HUES48 (cell line): Measurements from ENCODE around the gene NEURL3.

Experiments
- H3K27ac ChIP-seq: one replicate; pipeline ENCODE4 v1.7.0; 2013; ENCODE audit warnings: low read depth, low read length, inconsistent platforms
- H3K27me3 ChIP-seq: 2 replicates; pipeline ENCODE4 v1.6.1; 2013; ENCODE audit warnings: mild to moderate bottlenecking, low read length; ENCODE audit not compliant: control insufficient read depth, insufficient read depth
- H3K36me3 ChIP-seq: 2 replicates; pipeline ENCODE4 v1.6.1; 2013; ENCODE audit warnings: low read length; ENCODE audit not compliant: control insufficient read depth, insufficient read depth
- H3K4me1 ChIP-seq: 2 replicates; pipeline ENCODE4 v1.6.1; 2013; ENCODE audit warnings: mild to moderate bottlenecking, low read length; ENCODE audit not compliant: control insufficient read depth, insufficient read depth
- H3K4me3 ChIP-seq: 2 replicates; pipeline ENCODE4 v1.5.1; 2013; ENCODE audit warnings: mild to moderate bottlenecking, low read depth, low read length
- H3K9ac ChIP-seq: 2 replicates; pipeline ENCODE4 v1.6.1; 2013; ENCODE audit warnings: mild to moderate bottlenecking, low read depth, low read length, moderate library complexity
- H3K9me3 ChIP-seq: 2 replicates; pipeline ENCODE4 v1.6.1; 2013; ENCODE audit warnings: low read length; ENCODE audit not compliant: control insufficient read depth, insufficient read depth

NEURL3 gene

DNA sequence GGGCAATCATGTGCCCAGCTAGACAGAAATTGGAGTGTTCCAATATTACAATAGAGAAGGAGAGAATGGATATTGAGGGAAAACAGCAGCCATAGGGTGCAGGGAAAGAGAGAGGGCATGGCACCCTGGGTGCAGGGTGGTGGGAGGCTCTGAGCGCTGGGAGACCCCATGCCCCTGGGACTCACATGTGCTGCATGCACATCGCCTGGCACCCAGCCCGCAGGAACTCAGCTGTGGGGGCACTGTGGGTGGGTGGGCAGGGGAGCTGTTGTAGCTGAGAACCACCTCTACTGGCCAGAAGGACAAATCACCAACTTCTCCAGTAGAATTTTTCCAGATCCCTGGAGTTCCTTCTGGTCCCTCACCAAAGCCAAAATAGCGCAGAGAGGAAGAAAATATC lies 7.2 kb upstream of the NEURL3 start:
- H3K36me3 ChIP-seq = no peaks in the 10 kb centered on the region
- no peak overlapping the region for H3K9ac ChIP-seq
- H3K27me3 ChIP-seq = peaks cover 23% of the 10 kb centered on the region
- H3K4me1 ChIP-seq = peaks cover 3% of the 10 kb centered on the region; the same call in 1 of the 2 replicates
- 0 out of 2 replicates have a peak, but pooled peaks cover 5% of the 10 kb centered on the region for H3K9me3 ChIP-seq
- no peak overlapping the region for H3K27ac ChIP-seq
- no peak overlapping the region for H3K4me3 ChIP-seq

DNA sequence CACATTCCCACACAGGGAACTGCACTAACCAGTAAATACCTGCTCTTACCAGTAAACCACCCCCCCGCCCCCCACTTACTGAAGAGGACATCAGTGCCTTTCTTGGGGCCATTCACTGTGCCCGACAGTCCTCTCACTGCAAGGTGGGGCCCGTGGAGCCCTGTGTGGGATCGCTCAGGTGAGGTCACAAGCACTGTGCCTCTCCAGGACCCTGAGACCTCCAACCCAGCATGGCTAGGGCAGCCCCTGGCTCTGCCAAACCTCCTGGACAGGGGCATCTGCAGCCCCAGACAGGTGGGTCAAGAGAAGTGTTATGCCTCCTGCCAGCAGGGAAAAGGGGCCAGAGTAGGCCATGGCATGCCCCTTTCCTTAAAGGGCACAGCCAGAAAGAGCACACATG lies 6.7 kb upstream of the NEURL3 start:
- H3K9ac ChIP-seq = no peak overlapping the region
- H3K4me1 ChIP-seq = peaks cover 3% of the 10 kb centered on the region; the same call in 1 of the 2 replicates
- H3K36me3 ChIP-seq = no peaks in the 10 kb centered on the region
- 0 out of 2 replicates have a peak, but pooled peaks cover under 1% of the 10 kb centered on the region for H3K9me3 ChIP-seq
- H3K27ac ChIP-seq = no peak overlapping the region
- peaks cover 23% of the 10 kb centered on the region for H3K27me3 ChIP-seq
- H3K4me3 ChIP-seq = no peak overlapping the region

DNA sequence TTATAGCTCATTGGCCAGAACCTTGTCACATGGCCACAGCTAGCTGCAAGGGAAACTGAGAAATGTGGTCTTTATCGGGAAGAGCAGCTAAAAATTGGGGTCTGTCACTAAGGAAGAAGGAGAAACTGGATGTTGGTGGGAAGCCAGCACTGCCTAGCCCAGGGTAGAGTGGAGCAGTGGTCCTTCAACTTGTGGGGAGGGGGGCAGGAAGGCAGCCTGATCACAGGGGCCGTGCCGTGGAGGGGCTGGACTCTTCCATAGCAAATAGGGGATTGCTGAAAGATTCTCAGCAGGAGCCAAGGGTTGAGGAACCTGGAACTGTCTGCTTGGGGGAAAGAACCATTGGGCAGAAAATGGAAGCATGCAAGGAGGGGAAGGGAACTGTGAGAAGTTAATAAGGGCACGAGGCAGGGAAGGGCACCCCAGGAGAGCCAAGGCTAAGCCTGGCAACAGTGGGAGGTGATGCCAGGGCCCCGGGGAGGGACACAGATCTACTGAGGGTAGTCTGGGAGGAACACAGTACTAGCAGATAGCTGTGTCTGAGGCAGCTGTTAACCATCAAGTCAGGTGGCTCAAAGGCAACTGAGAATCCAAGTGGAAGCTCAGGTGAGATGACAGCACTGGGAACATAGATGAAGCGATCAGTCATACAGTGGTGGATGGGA lies 5.9 kb upstream of the NEURL3 start:
- no peak overlapping the region for H3K27ac ChIP-seq
- no peaks in the 10 kb centered on the region for H3K9me3 ChIP-seq
- no peak overlapping the region for H3K4me3 ChIP-seq
- peaks cover 3% of the 10 kb centered on the region; the same call in 1 of the 2 replicates for H3K4me1 ChIP-seq
- no peaks in the 10 kb centered on the region for H3K36me3 ChIP-seq
- no peak overlapping the region for H3K9ac ChIP-seq
- H3K27me3 ChIP-seq = peaks cover 23% of the 10 kb centered on the region

DNA sequence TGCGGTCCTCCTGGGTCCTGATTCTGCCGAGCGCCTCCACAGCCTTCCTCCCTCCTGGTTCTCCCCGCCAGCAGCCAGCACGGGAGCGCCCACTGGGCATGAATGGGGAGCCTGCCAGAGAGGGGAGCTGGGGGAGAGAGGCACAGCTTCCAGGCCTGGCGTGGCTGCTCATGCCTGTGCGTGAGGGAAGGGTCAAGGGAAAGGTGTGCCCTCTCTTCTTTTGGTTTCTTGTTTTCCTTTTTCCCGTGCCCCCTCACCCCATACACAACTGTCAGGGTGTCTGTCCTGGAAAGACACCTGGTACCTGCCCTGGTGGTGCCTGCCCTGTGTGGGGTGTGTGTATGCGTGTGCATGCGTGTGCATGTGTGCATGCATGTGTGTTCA lies 4.7 kb upstream of the NEURL3 start:
- H3K4me3 ChIP-seq = peak overlapping the region; percentile 4; the same call in 1 of the 2 replicates

DNA sequence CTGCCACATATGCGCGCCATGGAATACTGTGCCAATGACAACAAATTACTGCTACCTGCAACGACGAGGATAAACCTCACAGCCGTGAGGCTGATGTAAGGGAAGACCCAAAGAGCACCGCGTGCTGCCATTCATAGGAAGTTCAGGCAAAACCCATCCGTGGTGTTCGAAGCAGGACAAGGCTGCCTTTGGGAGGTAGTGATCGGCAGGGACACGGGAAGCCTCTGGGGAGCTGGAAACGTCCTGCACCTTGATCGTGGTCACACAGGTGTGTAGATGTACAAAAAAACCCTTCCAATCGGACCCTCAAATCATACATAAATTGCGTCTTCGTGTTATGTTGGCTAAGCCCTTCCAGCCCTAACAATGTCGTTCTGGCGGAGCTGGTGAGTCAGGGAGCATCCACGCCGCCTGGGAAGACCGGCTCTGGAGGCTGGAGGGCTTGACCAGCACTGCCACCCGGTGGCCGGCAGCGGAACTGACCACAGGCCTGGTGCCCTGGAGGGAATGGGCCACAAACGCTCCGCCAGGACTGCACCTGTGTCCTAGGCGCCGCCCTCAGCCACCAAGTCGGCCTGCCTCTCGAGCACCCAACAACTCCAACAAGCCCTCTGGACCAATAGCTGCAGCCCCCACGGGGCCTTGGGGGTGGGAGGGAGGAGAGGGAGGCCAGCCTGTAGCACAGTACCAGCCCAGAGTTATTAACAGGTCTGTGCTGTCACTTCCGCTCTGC lies 4.1 kb upstream of the NEURL3 start:
- no peaks in the 10 kb centered on the region for H3K36me3 ChIP-seq
- H3K27me3 ChIP-seq = peaks cover 23% of the 10 kb centered on the region
- H3K4me3 ChIP-seq = peak overlapping the region; percentile 4; the same call in 1 of the 2 replicates
- H3K9me3 ChIP-seq = no peaks in the 10 kb centered on the region
- no peak overlapping the region for H3K9ac ChIP-seq
- H3K27ac ChIP-seq = no peak overlapping the region
- peaks cover 3% of the 10 kb centered on the region; the same call in 1 of the 2 replicates for H3K4me1 ChIP-seq

More for the DNA sequence above, 4.7 kb upstream of the NEURL3 start:
- Histone ChIP-seq H3K27me3 (peaks cover 23% of the 10 kb centered on the region), H3K9ac (no peak overlapping the region), H3K27ac (no peak overlapping the region), H3K9me3 (no peaks in the 10 kb centered on the region), H3K4me1 (peaks cover 3% of the 10 kb centered on the region; the same call in 1 of the 2 replicates), H3K36me3 (no peaks in the 10 kb centered on the region)

DNA sequence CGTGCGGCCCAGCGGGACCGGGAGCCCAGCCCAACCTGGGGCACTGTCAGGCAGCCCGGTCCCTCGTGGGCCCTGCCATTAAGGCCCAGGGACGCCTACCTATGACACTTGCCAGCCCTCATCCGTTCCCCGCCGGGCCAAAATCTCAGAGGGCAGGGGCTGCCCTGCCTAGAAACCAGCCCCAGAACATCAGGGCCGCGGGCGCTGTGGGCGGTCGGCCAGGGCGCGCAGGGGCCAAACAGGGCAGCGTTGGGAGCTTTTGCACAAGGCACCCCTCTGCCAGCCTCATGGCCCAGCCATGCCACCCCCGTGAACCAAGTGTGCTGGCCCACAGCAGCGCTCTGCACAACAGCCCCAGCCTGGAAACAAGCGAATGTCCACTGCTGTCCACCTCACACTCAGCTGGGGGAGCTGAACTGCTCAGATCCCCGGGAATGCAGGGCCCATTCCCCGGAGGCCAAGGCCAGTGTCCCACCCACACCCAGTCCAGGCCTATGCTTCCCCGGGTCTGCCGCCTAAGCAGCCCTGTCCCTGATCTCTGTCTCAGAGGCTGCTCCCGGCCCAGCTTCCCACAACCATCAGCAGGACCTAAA lies 3.5 kb upstream of the NEURL3 start:
- H3K27ac ChIP-seq = no peak overlapping the region
- no peaks in the 10 kb centered on the region for H3K36me3 ChIP-seq
- no peak overlapping the region for H3K4me3 ChIP-seq
- H3K9ac ChIP-seq = no peak overlapping the region
- H3K27me3 ChIP-seq = peaks cover 23% of the 10 kb centered on the region
- H3K9me3 ChIP-seq = no peaks in the 10 kb centered on the region
- H3K4me1 ChIP-seq = peaks cover 3% of the 10 kb centered on the region; the same call in 1 of the 2 replicates

DNA sequence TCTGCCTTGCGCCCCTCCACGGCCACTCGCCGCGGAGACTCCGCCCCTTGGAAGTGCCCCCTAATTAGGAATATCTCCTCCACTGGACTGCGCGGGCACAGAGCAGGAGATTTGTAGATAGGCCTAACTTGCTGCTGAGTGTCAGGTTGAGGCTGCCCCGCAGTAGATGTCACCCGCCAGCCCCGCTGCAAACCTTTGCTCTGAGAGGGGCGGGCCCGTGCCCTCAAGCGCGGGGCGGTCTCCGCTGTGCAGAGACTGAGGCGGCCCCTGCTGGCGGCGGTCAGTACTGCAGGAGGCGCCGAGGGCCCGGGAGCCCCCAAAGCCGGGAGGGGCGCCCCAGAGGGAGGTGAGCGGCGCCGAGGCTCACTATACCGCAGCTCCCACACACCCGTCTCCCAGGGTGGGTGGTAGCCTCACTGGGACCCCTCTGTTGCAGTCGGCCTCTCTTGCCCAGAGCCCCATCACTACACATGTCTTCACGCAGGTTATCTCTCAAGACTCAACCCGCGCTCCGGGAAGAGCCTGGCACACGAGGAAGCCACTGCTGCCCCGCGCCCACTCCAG lies 2.9 kb upstream of the NEURL3 start:
- Histone ChIP-seq H3K9me3 (no peaks in the 10 kb centered on the region), H3K9ac (no peak overlapping the region), H3K36me3 (no peaks in the 10 kb centered on the region), H3K27ac (no peak overlapping the region), H3K4me1 (peaks cover 3% of the 10 kb centered on the region; the same call in 1 of the 2 replicates), H3K27me3 (peaks cover 23% of the 10 kb centered on the region), H3K4me3 (no peak overlapping the region; the same call in 1 of the 2 replicates)

DNA sequence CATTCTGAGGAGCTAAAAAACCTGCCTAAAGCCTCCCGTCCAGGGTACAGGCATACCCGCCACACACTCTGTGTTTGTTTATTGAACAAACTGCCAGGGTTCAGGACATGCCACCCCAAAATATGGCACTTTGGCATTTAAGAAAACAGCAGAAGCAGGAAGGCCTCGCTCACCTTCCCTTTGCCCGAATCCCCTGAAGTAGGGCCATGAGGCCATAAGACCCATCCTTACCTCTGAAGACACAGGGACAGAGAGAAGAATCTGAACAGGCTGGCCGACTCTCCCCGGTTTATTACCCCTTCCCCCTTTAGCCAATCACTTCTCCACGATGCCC lies 1.7 kb upstream of the NEURL3 start:
- Histone ChIP-seq H3K36me3 (no peaks in the 10 kb centered on the region), H3K4me3 (no peak overlapping the region), H3K27ac (no peak overlapping the region), H3K9me3 (no peaks in the 10 kb centered on the region), H3K4me1 (peaks cover 3% of the 10 kb centered on the region; the same call in 1 of the 2 replicates), H3K27me3 (peaks cover 23% of the 10 kb centered on the region), H3K9ac (no peak overlapping the region)

DNA sequence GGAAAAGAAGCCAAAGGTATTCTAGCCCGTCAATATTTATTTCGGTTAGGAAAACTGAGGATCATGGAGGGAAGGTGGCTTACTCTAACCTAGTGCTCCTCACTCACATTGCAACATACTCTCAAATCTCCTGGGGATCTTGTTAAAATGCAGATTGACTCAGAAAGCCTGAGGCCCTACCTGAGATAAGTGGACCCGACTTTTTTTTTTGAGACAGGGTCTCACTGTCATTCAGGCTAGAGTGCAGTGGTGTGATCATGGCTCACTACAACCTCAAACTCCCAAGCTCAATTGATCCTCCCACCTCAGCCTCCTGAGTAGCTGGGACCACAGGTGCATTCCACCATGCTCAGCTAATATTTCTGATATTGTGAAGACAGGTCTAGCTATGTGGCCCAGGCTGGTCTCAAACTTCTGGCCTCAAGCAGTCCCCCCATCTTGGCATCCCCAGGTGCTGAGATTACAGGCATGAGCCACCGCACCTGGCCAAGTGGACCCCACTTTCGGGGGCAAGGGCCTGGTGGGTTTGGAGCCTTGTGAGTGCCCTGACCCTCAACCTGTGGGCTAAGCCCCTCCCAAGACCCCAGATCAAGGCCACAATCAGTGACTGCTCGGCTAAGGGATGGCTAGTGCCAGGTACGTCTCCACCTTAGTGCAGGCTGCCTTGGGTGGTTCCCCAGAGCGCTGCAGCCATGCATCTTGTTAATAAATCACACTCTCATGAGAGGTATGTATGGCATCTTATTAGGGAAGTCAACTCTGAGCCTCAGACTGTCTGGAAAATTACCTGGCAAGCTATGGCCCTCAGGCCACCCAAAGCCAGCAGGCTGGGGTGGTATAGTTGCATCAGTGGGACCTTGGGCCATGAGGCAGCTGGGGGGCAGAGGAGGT lies 1.1 kb upstream of the NEURL3 start:
- H3K9ac ChIP-seq = no peak overlapping the region
- H3K9me3 ChIP-seq = no peaks in the 10 kb centered on the region
- H3K27ac ChIP-seq = no peak overlapping the region
- no peaks in the 10 kb centered on the region for H3K36me3 ChIP-seq
- no peak overlapping the region for H3K4me3 ChIP-seq
- peaks cover 22% of the 10 kb centered on the region for H3K27me3 ChIP-seq
- peaks cover 3% of the 10 kb centered on the region; the same call in 1 of the 2 replicates for H3K4me1 ChIP-seq

DNA sequence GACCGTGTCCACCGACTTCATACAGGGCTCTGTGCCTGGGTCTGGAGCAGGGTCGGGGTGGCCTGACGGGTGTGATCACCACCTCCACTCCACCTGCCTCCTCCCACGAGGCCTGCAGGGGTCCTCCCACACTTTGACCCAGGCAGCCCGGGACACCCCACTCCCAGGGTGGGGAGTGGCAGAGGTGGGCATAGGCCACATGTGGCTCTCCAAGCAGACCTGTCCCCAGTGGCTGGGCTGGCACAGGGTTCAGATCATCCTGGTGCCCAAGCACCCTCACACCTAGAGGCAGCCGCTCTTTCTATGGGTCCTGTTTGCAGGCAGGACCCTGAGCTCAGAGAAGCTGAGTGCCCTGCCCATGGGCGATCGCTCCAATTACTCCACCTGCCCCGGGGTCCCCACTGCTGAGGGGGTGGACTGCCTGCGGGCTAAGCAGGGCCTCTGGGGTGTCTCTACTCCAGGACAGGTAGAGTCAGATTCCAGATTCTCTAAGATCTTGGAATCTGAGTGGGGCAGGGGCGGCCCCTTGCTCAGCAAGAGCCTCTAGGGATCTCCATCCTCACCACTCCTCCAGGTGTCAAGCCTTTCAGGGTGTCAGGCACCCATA lies 1.4 kb downstream of the NEURL3 start:
- Histone ChIP-seq H3K9ac (no peak overlapping the region), H3K27ac (no peak overlapping the region), H3K27me3 (peaks cover 7% of the 10 kb centered on the region), H3K4me3 (no peak overlapping the region), H3K4me1 (peaks cover 3% of the 10 kb centered on the region; the same call in 1 of the 2 replicates), H3K9me3 (no peaks in the 10 kb centered on the region), H3K36me3 (no peaks in the 10 kb centered on the region)
